Smooth muscle cell (in vitro differentiated cells): Measurements from ENCODE around the gene FAM174A. TPM values are rescaled to one million over a fixed set of nuclear protein-coding genes. Genes with fewer than 3 reads are reported as not detected.

ENCODE experiments used
- DNase-seq: peaks from one replicate; lab custom pipeline; 2025; ENCODE audit not compliant: unreplicated experiment; lab: John Stamatoyannopoulos, UW
- H2AFZ ChIP-seq: fragments of 200-600 bp; sonication (generic); 2 replicates; pipeline ENCODE4 v1.6.0; 2016; ENCODE audit warnings: antibody characterized with exemption, low read depth, mild to moderate bottlenecking
- H3F3A ChIP-seq: fragments of 200-600 bp; sonication (generic); 2 replicates; pipeline ENCODE4 v1.6.0; 2017; ENCODE audit warnings: antibody characterized with exemption, low read depth
- H3K27ac ChIP-seq: fragments of 200-600 bp; sonication (generic); 2 replicates; pipeline ENCODE4 v1.5.1; 2016; ENCODE audit warnings: low read depth, mild to moderate bottlenecking
- H3K27me3 ChIP-seq: fragments of 200-600 bp; sonication (generic); 2 replicates; pipeline ENCODE4 v1.6.1; 2016; ENCODE audit warnings: low read depth, mild to moderate bottlenecking
- H3K36me3 ChIP-seq: fragments of 200-600 bp; sonication (generic); 2 replicates; pipeline ENCODE4 v1.5.1; 2016; ENCODE audit warnings: low read depth
- H3K4me1 ChIP-seq: fragments of 200-600 bp; sonication (generic); 2 replicates; pipeline ENCODE4 v1.5.1; 2016; ENCODE audit warnings: low read depth
- H3K4me2 ChIP-seq: fragments of 200-600 bp; sonication (generic); 2 replicates; pipeline ENCODE4 v1.6.0; 2016; ENCODE audit warnings: mild to moderate bottlenecking
- H3K4me3 ChIP-seq: fragments of 200-600 bp; sonication (generic); 2 replicates; pipeline ENCODE4 v1.5.1; 2016; ENCODE audit warnings: mild to moderate bottlenecking
- H3K79me2 ChIP-seq: fragments of 200-600 bp; sonication (generic); 2 replicates; pipeline ENCODE4 v1.6.0; 2016; ENCODE audit warnings: low read depth, mild to moderate bottlenecking
- H3K9ac ChIP-seq: fragments of 200-600 bp; sonication (generic); 2 replicates; pipeline ENCODE4 v1.6.0; 2016; ENCODE audit warnings: low read depth
- H3K9me3 ChIP-seq: fragments of 200-600 bp; sonication (generic); replicated peaks from 2 replicates; pipeline ENCODE4 v1.5.1; 2016; ENCODE audit warnings: low read depth
- H4K20me1 ChIP-seq: fragments of 200-600 bp; sonication (generic); 2 replicates; pipeline ENCODE4 v1.6.0; 2016; ENCODE audit warnings: low read depth
- CTCF ChIP-seq: fragments of 200-600 bp; sonication (generic); IDR thresholded peaks from 2 replicates; pipeline ENCODE4 v1.5.1; 2017; ENCODE audit warnings: borderline replicate concordance, mild to moderate bottlenecking, antibody characterized with exemption; ENCODE audit not compliant: insufficient read depth, poor library complexity, severe bottlenecking
- WGBS: methylation state at CpG from one replicate; pipeline ENCODE4 v1.1.7; 2016; ENCODE audit warnings: low lambda C conversion rate; 5-methylcytosine and 5-hydroxymethylcytosine counted together
- polyA plus RNA-seq: library from polyadenylated mRNA; unstranded; fragments of >200 nt; fragmentation: Nextera tagmentation; extraction: Ambion mirVana; gene quantifications from 2 replicates; pipeline ENCODE4 v1.2.1, GENCODE V29; 2016
- total RNA-seq: library from RNA; depleted of rRNA; stranded (reverse); fragments of >200 nt; gene quantifications from 2 replicates; pipeline ENCODE4 v1.2.3, GENCODE V29; 2014

The FAM174A gene
- total RNA-seq, result 30.2 and 40.9 TPM in 2 replicates
- polyA plus RNA-seq, result 31.9 and 33.8 TPM in 2 replicates

GRCh38 chr5:100535060-100536005, at the start of gene FAM174A:
Gene FAM174A, plus strand, starts transcription at chr5:100535374. Its CDS starts 157 bp downstream, at chr5:100535531.
- peak within 1 kb of the TSS; percentile 92 for H2AFZ ChIP-seq
- peaks cover 6% of the 10 kb centered on the region for H3K36me3 ChIP-seq
- H3K4me1 ChIP-seq, result peaks cover 24% of the 10 kb centered on the region
- H3K27ac ChIP-seq, result peak within 1 kb of the TSS; percentile 72
- H3F3A ChIP-seq, result no peaks in the 10 kb centered on the region
- peaks cover 8% of the 10 kb centered on the region for H4K20me1 ChIP-seq
- H3K9ac ChIP-seq, result peak within 1 kb of the TSS; percentile 83
- WGBS, result 2% methylated on average over 62 of the region's 62 CpGs
- peaks cover 46% of the 10 kb centered on the region for H3K79me2 ChIP-seq
- H3K9me3 ChIP-seq, result peaks cover 3% of the 10 kb centered on the region
- no peak for TF ChIP-seq CTCF
- H3K27me3 ChIP-seq, result no peaks in the 10 kb centered on the region
- H3K4me2 ChIP-seq, result peak within 1 kb of the TSS; percentile 90
- H3K4me3 ChIP-seq, result peak within 1 kb of the TSS; percentile 76
- DNase-seq, result peak; percentile 77

- 86% methylated on average over 1 of the region's 1 CpG for WGBS
- Histone ChIP-seq H3K79me2 (no peaks in the 10 kb centered on the region), H3K27ac (no peak overlapping the region), H3K4me3 (no peak overlapping the region), H3F3A (no peaks in the 10 kb centered on the region), H2AFZ (no peak overlapping the region), H3K36me3 (no peaks in the 10 kb centered on the region), H3K27me3 (no peaks in the 10 kb centered on the region), H4K20me1 (no peaks in the 10 kb centered on the region), H3K9ac (no peak overlapping the region), H3K4me2 (no peak overlapping the region), H3K4me1 (no peaks in the 10 kb centered on the region), H3K9me3 (no peaks in the 10 kb centered on the region)
- TF ChIP-seq CTCF, result no peak
- no peak for DNase-seq
These were observed 41.2 kb upstream of the FAM174A start for GRCh38 chr5:100493996-100494395.

- Histone ChIP-seq H2AFZ (no peak overlapping the region), H3K4me2 (no peak overlapping the region), H4K20me1 (no peaks in the 10 kb centered on the region), H3F3A (no peaks in the 10 kb centered on the region), H3K4me3 (no peak overlapping the region), H3K27me3 (no peaks in the 10 kb centered on the region), H3K4me1 (no peaks in the 10 kb centered on the region), H3K27ac (no peak overlapping the region), H3K9ac (no peak overlapping the region), H3K36me3 (no peaks in the 10 kb centered on the region), H3K79me2 (no peaks in the 10 kb centered on the region), H3K9me3 (no peaks in the 10 kb centered on the region)
- TF ChIP-seq CTCF, result no peak
- 84% methylated on average over 1 of the region's 1 CpG for WGBS
- no peak for DNase-seq
These were observed 38.9 kb upstream of the FAM174A start for GRCh38 chr5:100496296-100496695.
